GM13976 (cell line): ENCODE results near the gene BOD1L1.
A peak's percentile ranks its signal among the peaks of the same experiment; 100 is the strongest.

Experiments
- DNase-seq: peaks from one replicate; pipeline ENCODE4 v3.0.0; 2012; ENCODE audit warnings: low spot score
- CTCF ChIP-seq: IDR thresholded peaks from 2 replicates; pipeline ENCODE4 v1.5.1; 2012; ENCODE audit warnings: borderline replicate concordance, mild to moderate bottlenecking; ENCODE audit not compliant: insufficient read depth; ENCODE audit errors: extremely low read depth, missing control alignments, control extremely low read depth
- in situ Hi-C: fragments of 300-500 bp; cut with MboI; formaldehyde crosslinking; loops from one replicate; pipeline ENCODE4 v1.12.0; 2022; ENCODE audit warnings: low sequenced_read_pairs, mixed read lengths, inconsistent platforms; ENCODE audit not compliant: unreplicated experiment

BOD1L1 gene

DNA sequence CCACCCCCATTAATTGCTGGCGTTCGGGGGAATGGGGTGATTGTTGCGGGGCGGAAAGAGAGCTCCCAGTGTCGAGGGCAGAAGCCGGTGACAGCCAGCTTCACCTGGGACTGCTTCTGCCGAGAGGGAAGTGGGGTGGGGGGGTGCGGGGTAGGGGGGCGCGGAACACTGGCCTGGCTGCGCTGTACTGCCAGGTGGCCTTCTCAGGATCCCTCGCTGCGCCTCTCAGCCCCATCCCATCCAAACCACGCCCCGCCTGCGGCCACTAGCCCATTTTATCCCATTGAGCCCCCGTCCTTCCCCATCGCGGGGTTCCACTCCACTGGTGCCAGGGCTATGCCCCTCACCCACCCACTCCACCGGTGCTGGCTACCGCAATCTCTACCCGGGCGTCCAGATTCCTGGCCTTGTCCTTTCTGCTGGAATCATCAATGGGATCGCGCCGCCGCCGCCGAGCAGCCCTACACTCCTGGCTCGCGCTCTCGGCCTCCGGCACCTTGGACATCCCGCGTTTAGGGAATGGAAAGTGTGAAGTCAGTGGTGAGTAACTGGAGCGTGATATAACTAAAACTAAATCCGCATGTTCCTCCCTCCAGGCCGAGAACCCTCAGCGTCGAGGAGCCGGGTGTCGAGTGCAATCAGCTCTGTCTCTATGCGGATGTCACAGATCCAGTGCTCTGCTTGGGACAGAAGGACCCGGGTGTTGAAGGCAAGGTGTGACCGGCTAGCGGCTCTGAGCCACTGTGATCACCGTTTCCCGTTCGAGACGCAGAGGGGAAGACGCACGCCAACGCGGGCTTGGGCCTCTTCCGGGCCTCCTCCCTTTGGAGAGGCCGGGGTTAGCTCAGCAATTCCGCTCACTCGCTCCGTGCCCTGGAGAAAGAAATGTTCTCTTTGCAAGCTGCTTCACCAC lies 103.7 kb downstream of the BOD1L1 start:
- peak; percentile 18 for DNase-seq
- in situ Hi-C loops = no loop called here
- no peak for TF ChIP-seq CTCF

DNA sequence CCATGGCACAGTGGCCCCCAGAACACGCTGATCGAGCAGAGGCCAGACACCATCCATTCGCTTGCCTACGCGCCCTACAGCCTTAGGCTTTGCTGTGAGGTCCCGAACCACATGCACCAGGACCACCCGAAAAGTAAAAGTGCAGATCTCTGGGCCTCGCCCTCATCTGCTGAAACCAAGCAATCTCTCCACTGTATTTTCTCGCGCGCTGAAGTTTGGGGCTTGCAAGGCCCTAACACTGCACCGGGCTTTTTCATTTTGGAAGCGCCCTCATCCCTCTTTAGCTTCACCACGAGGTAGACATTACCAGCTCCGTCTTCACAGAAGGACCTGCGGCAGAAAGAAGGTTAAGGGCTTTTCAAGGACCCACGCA lies 104.4 kb downstream of the BOD1L1 start:
- DNase-seq = peak; percentile 27
- in situ Hi-C loops = no loop called here
- TF ChIP-seq CTCF = no peak

GRCh38 chr4:13522282-13523104 lies 105.0 kb downstream of the BOD1L1 start:
- in situ Hi-C loops = no loop called here
- TF ChIP-seq CTCF = no peak
- DNase-seq = peak; percentile 38

DNA sequence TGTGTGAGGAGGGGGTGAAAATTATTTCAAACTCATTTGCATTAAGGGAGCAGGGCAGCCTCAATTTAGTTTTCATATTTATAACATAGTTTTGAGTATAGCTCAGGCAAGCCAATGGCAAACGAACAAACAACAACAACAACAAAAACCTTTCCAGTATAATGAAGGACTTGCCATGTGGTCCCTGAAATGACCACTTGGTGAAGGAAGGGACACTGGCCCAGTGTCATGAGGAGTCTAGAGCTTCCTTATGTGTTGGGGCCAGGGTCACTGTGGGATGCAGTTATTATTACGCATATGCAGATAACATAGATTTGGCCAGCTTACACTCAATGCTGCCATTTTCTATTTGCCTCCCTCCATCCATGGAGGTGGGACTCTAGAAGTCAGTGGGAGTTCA lies 106.5 kb downstream of the BOD1L1 start:
- TF ChIP-seq CTCF = no peak
- DNase-seq = no peak
- in situ Hi-C loops = no loop called here
